NCI-H526 treated with DMSO at 0.1 percent for 48 hours (cell line): ENCODE results near the gene ACADSB.
A peak's percentile ranks its signal among the peaks of the same experiment; 100 is the strongest.

Experiments
- DNase-seq: peaks from one replicate; lab custom pipeline; 2025; lab: John Stamatoyannopoulos, UW

Gene ACADSB

DNA sequence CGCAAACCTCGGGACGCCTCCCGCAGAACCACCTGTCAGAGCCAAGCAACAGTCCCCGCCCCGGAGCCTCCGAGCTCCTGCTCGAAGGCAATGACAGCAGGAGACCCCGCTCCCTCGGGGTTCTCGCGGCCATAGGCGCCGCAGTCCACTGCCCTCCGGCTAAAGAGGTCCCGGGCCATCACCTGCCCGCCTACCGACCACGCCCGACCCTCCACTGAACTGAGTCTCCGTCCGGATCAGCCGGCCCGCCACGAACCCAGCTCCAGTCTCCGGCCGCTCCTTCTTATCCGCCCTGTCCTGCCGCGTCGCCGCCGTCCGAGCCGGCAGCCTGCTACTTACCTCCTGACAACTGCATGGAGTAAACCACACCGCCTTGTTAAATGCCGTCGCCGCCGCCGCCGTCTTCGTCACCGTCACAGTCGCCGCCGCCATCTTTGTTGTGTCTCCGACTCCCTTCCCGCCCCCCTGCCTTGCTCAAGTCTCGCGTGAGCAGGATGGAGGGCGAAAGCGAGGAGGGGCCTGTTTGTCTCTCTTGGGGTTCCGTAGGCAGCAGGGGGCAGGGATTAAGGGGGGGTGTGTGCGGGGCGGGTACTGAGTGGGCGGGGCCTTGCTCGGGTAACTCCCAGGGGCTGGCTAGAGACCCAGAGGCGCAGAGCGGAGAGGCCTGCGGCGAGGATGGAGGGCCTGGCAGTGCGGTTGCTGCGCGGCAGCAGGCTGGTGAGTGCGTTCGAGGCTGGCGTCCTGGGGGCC is at the start of gene ACADSB, which contains the start of gene IKZF5:
TSS of gene ACADSB (plus strand) at position 652 of the 750 bp plus-strand sequence. CDS start at position 676, 24 bp downstream.
TSS of gene IKZF5 (minus strand) at position 441 of the 750 bp plus-strand sequence. CDS start 10,170 bp downstream, outside the sequence.
- DNase-seq = peak; percentile 81

DNA sequence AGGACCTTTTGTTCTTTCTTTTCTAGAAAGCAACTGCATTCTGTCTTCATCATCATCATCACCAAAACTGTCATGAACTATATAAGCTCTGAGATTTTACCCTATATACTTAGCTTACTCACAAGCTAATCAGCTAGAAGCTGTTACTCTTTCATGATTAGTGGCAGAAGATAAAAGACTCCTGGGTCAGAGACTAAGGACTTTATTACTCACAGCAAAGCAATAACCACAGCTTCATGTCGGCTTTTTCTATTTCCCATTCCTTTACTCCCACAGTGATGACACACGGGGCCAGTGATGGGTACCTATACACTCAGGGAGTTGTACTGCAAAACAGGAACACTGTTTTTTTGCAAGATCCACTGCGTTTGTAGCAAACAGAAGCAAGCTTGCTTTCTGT is 46.4 kb upstream of the ACADSB start:
- DNase-seq = no peak

DNA sequence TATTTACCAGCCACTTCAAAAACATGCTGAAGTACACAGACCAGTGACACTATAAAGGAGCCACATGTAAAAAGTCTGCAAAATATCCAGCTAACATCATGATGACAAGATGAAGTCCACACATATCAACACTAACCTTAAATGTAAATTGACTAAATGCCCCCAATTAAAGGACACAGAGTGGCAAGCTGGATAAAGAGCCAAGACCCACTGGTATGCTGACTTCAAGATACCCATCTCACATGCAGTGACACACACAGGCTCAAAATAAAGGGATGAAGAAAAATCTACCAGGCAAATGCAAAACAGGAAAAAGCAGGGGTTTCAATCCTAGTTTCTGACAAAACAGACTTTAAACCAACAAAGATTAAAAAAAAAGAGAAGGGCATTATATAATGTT is 41.9 kb upstream of the ACADSB start:
- no peak for DNase-seq

DNA sequence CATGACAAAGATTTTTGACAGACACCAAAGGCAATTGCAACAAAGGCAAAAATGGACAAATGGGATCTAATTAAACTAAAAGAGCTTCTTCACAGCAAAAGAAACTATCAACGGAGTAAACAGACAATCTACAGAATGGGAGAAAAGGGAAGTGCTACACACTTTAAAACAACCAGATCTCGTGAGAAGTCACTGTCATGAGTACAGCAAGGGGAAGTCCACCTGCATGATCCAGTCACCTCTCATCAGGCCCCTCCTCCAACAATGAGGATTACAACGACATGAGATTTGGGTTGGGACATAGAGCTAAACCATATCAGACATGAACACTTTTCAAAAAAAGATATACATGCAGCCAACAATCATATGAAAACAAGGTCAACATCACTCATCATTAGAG is 40.1 kb upstream of the ACADSB start:
- DNase-seq = no peak

DNA sequence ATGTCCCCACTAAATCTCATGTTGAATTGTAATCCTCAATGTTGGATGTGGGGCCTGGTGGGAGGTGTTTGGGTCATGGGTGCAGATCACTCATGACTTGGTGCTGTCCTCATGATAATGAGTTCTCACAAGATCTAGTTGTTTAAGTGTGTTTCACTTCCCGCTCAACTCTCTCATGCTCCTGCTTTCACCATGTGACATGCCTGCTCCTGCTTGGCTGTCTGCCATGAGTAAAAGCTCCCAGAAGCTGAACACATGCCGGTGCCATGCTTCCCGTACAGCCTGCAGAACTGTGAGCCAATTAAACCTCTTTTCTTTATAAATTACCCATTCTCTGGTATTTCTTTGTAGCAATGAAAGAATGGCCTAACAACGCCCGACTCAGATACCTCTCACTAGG is 34.8 kb upstream of the ACADSB start:
- no peak for DNase-seq

DNA sequence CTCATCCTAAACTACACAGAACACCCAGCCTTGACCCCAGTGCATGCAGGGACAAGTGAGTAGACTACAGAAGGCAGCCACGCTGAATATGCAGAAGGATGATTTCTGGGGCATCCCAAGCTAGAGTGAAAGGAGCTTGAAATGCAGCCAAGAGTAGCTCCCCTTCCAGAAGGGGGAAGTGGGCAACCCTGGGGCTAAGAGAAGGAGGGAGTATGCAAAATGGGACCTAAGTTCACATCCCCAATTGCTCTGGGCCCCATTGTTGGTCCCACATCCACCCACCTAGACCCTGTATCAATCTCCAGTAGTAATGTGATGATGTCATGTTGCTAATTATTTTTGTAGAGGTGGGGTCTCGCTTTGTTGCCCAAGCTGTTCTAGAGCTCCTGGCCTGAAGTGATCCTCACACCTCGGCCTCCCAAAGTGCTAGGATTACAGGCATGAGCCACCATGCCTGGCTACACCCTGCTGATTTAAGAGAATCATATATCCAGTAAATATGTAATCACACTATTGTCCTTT is 34.2 kb upstream of the ACADSB start:
- DNase-seq = no peak

DNA sequence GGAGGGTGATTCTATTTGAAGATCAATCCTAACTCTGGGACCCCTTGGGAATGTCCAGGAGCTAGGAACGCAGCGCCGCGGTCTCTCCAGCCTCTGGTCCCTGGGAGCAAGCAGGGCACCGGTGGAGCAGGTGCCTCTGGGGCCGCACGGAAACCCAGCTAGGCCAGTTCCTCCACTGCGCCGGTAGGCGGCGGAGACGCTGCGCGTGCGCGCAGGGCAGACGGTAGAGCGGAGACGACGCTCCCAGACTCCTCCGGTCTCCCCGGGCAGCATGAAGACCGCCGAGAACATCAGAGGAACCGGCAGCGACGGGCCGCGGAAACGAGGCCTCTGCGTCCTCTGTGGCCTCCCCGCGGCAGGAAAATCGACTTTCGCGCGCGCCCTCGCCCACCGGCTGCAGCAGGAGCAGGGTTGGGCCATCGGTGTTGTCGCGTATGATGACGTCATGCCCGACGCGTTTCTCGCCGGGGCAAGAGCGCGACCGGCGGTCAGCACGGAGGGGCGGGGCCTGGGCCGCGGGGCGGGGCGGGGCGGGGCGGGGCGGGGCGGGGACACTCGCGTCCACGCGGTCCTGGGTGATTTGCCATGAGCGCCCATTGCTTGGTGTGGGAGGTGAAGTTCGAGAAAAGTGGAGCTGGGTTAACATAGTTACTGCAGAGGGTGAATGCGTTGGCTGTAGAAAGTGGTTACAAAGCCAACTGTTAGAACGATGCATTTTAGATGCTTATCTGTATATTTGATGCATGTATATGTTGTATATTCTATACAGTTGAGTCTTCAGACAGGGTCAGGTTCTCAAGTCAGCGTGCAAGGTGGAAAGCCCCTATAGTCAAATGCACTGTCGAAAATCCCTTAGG is 28.4 kb upstream of the ACADSB start, which contains the start of gene PSTK:
TSS of gene PSTK (plus strand) at position 193 of the 857 bp plus-strand sequence. CDS start at position 272, 79 bp downstream.
- DNase-seq = peak; percentile 65

DNA sequence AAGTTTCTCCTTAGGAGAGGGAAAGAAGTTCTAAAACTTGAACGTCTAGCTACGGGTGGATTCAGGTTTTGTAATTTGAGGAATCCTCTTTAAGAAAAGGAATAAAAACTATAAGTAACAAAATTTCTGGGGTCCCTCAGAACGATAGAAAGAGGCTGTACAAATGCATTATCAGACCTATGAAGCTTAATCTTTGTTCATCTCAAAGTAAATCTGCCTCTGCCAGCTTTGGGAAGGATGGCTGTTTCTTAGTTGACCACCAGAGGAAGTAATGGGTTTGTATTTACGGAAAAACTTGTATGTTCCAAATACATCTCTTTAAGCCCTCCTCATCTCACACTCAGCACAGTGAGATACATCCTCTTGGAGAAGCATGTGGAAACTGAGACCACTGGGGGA is 27.7 kb upstream of the ACADSB start:
- DNase-seq = no peak

DNA sequence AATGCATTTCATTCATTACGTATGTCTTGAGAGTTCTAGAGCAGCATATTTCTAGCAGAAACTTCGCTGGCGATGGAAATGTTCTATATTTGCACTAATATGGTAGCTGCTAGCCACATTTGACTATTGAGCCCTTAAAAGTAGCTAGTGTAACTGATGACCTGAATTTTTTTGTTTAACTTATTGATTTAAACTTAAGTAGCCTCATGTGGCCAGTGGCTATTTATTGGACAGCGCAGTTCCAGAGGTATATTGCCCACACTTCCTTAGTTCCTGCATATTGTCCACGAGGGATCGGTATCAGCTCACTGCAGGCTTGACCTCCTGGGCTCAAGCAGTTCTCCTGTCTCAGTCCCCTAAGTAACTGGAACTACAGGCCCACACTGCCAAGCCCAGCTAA is 24.9 kb upstream of the ACADSB start:
- DNase-seq = no peak

DNA sequence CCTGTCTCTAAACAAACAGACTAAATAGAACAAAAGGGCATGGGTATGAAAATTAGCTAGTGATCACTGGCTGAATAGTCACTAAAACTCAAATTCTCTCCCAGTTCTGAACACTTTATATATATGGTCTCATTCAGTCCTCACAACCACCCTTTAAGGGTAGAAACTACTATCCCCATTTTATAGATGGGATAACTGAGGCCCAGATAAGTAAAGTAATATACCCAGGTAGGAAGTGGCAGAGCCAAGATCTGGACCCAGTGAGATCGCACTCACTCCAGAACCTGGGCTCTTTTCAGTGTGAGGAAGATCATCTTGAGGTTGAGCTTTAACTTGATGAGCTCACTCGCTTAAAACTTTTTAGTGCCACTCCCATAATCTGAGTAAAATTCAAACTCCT is 24.1 kb upstream of the ACADSB start:
- no peak for DNase-seq

DNA sequence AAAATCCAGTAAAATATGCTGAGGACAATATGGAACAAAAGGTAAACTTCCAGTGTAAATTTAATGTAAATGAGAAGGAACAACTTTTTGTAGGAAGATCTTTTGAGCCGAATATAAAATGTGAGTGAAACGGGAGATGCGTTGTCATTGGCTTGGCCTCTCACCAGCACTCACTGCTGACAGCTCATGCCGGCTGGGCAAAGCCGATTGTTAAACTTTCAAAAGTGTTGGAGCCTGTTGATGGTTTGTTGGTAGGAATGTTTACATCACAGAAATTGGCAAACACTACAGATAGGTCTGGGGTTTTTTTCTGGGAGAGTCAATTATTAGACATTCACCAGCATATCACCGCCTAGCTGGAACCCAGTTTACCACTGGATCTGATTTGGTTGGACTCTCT is 22.5 kb upstream of the ACADSB start:
- no peak for DNase-seq

DNA sequence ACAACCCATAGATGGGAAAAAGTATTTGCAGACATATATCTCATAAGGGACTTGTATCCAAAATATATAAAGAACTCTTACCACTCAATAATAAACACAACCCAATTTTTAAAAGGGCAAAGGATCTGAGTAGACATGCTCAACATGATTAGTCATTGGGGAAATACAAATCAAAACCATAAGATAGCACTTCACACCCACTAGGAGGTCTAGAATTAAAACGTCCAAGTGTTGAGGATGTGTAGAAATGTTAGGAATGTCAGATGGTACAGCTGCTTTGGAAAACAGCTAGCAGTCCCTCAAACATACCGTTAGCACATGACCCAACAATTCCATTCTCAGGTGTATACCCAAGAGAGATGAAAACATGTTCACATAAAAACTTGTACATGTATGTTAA is 20.3 kb upstream of the ACADSB start:
- DNase-seq = no peak

DNA sequence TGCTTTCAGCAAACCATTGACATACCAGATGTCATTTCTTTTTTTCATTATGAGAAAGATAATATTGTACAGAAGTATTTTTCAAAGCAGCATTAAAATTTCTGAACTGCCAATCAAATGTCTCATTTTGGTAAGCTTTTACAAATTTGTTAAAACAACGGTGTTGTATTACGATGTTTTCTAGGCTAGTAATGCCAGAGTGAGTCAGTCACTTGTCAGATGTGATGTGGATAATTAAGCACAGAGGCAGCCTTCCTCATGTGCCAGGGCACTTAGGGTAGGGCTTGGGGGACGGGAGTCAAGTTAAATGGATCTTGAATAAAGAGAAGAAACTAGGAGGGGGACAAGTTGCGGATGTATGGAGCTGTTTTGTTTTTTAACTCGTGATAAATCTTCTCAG is 18.5 kb upstream of the ACADSB start:
- no peak for DNase-seq

DNA sequence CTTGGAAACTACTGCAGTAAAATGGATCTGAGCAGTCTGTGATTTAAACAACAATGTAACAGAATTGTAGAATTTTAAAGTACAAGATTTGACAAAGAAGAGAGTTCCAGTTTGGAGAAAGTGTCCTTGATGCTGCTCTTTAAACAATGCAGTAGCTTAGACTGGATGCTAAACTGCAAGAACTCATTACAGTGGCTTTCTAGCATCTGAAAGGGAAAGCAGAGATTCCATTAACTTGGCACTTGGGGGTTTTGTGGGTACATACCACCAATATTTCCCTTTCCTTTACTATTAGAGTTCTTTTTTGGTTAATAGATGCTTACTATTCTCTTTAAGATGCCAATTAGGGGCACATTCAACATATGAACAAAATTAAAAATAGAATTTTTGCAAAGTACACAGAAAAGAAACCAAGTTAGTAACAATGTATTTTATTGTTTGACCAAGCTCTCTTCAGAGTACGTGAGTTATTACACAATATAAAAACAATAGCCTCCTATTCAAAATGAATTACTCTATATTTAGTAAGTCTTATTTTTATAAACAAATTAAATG is 16.7 kb upstream of the ACADSB start:
- DNase-seq = no peak

DNA sequence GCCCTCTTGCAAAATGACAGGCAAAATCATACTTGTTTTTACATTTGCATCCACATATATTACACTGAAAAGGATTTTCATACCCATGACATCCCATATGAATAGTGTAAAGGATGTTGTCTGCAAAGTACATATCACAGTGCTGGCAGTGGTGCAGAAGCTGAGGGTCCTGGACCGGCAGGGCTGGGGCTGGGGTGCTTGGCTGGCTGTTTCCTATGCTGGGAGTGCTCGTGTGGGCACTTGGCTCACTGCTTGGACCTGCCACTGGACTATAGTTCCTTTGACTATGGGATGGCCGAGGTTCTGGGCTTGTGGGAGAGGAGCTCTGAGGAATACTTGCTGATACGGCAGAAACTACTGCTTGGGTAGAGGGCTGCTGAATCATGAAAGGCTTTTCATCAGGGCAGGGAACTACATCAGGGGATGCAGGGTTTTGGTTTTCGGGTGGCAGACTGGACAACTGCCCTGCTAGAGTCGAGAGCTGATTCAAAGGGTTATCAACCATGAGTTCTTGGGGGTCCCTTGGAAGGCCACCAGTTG is 14.9 kb upstream of the ACADSB start:
- no peak for DNase-seq

DNA sequence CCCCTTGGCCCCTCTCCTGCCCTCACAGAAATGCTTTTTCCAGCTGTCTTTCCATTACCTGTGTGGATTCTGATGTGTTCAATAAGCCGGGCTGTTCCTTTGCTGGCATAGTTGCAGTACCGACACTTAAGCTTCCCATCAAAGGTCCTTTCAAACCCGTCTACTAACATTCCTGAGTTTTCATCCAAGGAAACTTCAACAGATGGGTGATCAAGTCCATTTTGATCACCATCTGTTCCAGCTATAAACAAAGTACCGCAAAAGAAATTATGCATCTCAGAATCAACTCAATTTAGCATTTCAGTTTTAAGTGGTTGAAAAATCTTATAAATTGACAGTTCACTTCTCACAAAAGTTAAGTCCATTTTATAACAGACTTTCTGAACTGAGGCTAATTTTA is 12.9 kb upstream of the ACADSB start:
- no peak for DNase-seq

DNA sequence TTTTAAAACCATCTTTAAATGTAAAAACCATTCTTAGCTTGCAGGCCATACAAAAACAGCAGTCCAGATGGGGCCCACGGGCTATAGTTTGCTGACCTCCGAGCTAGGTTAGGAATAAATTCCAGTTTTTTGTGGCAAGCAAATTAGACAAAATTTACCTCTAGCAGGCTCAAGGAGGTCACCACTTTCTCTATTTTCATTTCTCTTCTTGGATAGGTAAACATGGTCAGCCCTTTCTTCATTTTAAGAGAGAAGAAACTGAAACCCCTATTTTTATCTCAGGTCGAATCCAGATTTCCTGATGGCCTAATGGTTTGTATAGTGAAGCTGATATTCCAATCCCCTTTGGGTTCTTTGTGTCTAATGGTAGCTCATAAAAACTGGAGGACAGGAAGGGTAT is 10.9 kb upstream of the ACADSB start:
- no peak for DNase-seq

DNA sequence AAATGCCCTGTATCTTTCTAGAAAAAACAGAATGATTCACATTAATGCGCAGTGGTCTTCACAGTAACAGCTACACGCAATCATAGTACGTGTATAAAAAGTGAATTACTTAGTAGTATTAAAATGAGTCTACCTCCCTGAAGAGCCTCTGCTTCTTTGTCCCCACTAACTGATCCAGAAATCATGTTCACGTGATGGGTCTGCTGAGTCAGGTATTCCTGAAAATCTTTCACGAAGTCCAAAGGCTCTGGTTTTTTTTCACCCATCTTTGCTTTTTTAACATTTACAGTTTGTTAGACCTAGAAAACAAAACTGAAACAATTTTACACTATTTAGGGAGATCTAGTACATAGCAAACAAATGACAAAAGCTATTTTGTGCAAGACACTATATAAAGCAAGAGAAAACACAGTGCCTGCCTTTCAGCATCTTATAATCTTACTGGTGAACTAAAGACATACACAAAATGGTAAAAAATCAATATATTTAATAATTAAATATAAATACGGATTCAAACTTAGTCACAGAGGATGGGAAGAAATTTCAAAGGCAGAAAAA is 10.4 kb upstream of the ACADSB start:
- no peak for DNase-seq

DNA sequence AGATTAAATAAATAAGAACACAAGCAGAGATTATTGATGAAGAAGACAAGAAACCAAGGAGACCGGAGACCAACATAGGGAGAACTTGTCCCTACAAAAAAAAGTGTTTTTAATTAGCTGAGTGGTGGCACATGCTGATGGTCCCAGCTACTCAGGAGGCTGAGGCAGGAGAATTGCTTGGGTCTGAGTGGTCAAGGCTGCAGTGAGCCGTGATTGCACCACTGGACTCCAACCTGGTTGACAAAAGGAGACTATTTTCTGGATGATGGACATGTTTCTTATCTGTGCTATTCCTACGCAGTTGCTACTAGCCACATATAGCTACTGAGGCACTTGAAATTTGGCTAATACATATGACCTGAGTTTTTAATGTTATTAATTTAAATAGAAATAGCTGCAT is 9.9 kb upstream of the ACADSB start:
- DNase-seq = no peak

DNA sequence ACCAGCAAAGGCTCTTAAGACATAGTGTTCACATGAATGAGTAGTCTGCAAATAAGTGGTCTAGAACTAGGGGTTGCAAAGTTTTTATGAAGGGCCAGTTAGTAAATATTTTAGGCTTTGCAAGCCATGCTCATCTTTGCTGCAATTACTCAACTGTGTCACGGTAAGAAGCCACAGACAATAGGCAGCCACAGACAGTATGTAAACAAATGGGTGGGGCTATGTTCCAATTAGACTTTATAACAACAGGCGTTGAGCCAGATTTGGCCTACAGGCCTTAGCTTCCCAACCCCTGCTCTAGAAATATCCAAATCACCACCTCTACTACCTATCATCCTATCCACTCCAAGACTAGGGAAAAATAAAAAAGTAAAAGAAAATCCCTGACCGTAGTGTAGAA is 9.5 kb upstream of the ACADSB start:
- DNase-seq = peak; percentile 77

DNA sequence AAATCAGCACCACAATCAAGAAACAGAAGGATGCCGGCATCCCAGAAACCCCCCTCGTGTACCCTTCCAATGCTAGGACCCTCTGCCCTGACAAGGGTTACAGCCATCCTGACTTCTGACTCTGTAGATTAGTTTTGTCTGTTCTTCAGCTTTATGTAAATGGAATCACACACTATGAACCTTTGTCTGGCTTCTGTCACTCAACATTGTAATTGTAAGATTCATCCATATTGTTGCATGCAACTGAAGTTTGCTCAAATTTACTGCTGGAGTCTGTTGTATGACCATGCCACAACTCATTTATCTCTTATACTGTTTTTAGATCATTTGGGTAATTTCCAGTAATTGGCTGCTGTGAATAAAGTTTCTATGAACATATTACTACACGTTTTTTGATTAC is 8.7 kb upstream of the ACADSB start:
- DNase-seq = no peak

DNA sequence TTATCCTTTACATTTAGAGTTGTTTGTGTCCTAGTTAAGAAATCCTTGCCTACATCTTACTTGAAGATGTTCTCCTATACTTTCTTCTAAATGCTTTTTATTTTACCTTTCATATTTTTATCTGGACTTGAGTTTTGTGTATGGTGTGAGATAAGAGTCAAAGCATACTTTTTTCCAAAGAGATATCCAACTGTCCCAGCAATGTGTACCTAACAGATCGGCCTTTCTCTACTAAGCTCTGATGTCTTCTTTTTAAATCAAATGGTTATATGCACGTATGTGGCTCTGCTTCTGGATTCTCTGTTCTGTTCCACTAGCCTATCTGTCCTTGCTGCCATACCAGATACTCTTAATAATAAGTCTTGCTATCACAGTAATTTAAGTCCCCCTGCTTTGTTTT is 7.4 kb upstream of the ACADSB start:
- DNase-seq = no peak
